K562 (cell line): ENCODE measurements around the gene ZMYM4. TPM values are rescaled to one million over a fixed set of nuclear protein-coding genes. Genes with fewer than 3 reads are reported as not detected.

Experiments
- ATAC-seq: fragments of 200-7000 bp; cut with Tn5 transposase; 3 replicates; pipeline ENCODE4 v1.9.1; 2020; ENCODE audit warnings: moderate library complexity
- BruUV-seq: library from RNA; stranded (reverse); fragments of 400-500 nt; replicated peaks from 2 replicates; lab custom pipeline; 2021; lab: Mats Ljungman, UMichigan
- CTCF ChIA-PET: fragments of 300-600 bp; formaldehyde crosslinking; extraction: SDS; loops from one replicate; lab custom pipeline; 2021; ENCODE audit warnings: low intra/inter-chr PET ratio; lab: Yijun Ruan, JAX
- POLR2A ChIA-PET: fragments of 300-600, 350-650 bp; sonication (Branson Sonifier 250); formaldehyde crosslinking; extraction: SDS; loops from one replicate; lab custom pipeline; 2021; ENCODE audit warnings: antibody characterized with exemption, inconsistent platforms; lab: Yijun Ruan, JAX
- DNase-seq, 4 experiments: peaks; one replicate each; pipeline versions ENCODE4 v3.0.0 to v3.0.0-alpha.2; 2011 to 2018; ENCODE audit warnings: low spot score in 3 of 4, mixed read lengths in 3 of 4; ENCODE audit errors: extremely low read depth in 1 of 4
- FAIRE-seq: peaks from 2 replicates; lab custom pipeline; 2011; peaks lifted over from hg19 to GRCh38; lab: Jason Lieb, UNC
- H2AFZ ChIP-seq: 2 replicates; pipeline ENCODE4 v1.6.0; 2011; ENCODE audit warnings: low read depth, low read length, control low read depth, inconsistent platforms
- H3K27ac ChIP-seq: fragments of 200-600 bp; 3 replicates; pipeline ENCODE4 v1.8.0; 2011; ENCODE audit warnings: low read depth, mild to moderate bottlenecking, control low read depth, inconsistent platforms, low read length, moderate library complexity, mixed read lengths; ENCODE audit errors: extremely low read depth
- H3K27me3 ChIP-seq, 2 experiments: fragments of 300-600 bp in 1 of 2; 2 replicates in 1 of 2; 3 replicates in 1 of 2; pipeline versions ENCODE4 v1.6.0 to v1.8.0; 2011; ENCODE audit warnings: inconsistent platforms in 2 of 2, low read length in 2 of 2, mild to moderate bottlenecking in 1 of 2, mixed read lengths in 1 of 2, moderate library complexity in 1 of 2; ENCODE audit not compliant: control insufficient read depth in 2 of 2, insufficient read depth in 2 of 2
- H3K36me3 ChIP-seq: fragments of 300-600 bp; 3 replicates; pipeline ENCODE4 v1.8.0; 2011; ENCODE audit warnings: mild to moderate bottlenecking, low read length, inconsistent platforms; ENCODE audit not compliant: control insufficient read depth, insufficient read depth
- H3K4me1 ChIP-seq, 2 experiments: fragments of 200-600 bp in 1 of 2; replicated peaks in 1 of 2; 2 replicates in 1 of 2; 3 replicates in 1 of 2; pipeline versions ENCODE4 v1.5.1 to v1.8.0; 2011; ENCODE audit warnings: inconsistent platforms in 2 of 2, low read length in 2 of 2, mild to moderate bottlenecking in 1 of 2, mixed read lengths in 1 of 2, moderate library complexity in 1 of 2; ENCODE audit not compliant: control insufficient read depth in 2 of 2, insufficient read depth in 2 of 2
- H3K4me2 ChIP-seq: 2 replicates; pipeline ENCODE4 v1.6.1; 2011; ENCODE audit warnings: low read length, control low read depth, inconsistent platforms, mixed read lengths; ENCODE audit not compliant: insufficient read depth
- H3K4me3 ChIP-seq: fragments of 200-600 bp; sonication (generic), shearing (Covaris generic); 2 replicates; pipeline ENCODE4 v1.5.1; 2016; ENCODE audit warnings: control low read depth, inconsistent platforms
- H3K79me2 ChIP-seq: fragments of 200-600 bp; 3 replicates; pipeline ENCODE4 v1.8.0; 2011; ENCODE audit warnings: low read length, inconsistent platforms; ENCODE audit not compliant: control insufficient read depth, insufficient read depth
- H3K9ac ChIP-seq, 2 experiments: 2 replicates each; pipeline versions ENCODE4 v1.6.0 to v1.6.1; 2011; ENCODE audit warnings: low read depth in 2 of 2, low read length in 2 of 2, control low read depth in 1 of 2, inconsistent platforms in 1 of 2, mild to moderate bottlenecking in 1 of 2, mixed read lengths in 1 of 2; ENCODE audit not compliant: insufficient read depth in 1 of 2
- H3K9me1 ChIP-seq: one replicate; pipeline ENCODE4 v1.6.0; 2011; ENCODE audit warnings: inconsistent platforms, mild to moderate bottlenecking, low read length, moderate library complexity; ENCODE audit not compliant: control insufficient read depth, insufficient read depth
- H3K9me3 ChIP-seq: replicated peaks from 2 replicates; pipeline ENCODE4 v1.5.1; 2011; ENCODE audit warnings: low read depth, low read length, inconsistent platforms; ENCODE audit not compliant: control insufficient read depth, insufficient read depth
- H4K20me1 ChIP-seq: replicated peaks from 2 replicates; pipeline ENCODE4 v1.6.1; 2011; ENCODE audit warnings: low read length, inconsistent platforms, mixed read lengths; ENCODE audit not compliant: control insufficient read depth, insufficient read depth
- CREB1 ChIP-seq, 2 experiments: sonication (generic) in 1 of 2; formaldehyde crosslinking in 1 of 2; IDR thresholded peaks; 2 replicates each; pipeline versions ENCODE4 v1.6.1 to v1.8.0; 2012 to 2022; ENCODE audit warnings: inconsistent platforms in 1 of 2, mild to moderate bottlenecking in 1 of 2, missing genetic modification reagents in 1 of 2, moderate library complexity in 1 of 2
- CREM ChIP-seq: IDR thresholded peaks from 2 replicates; pipeline ENCODE4 v1.6.1; 2014; ENCODE audit warnings: antibody characterized with exemption, low read depth
- DMBX1 ChIP-seq: fragments of 250-450 bp; sonication (Bioruptor Pico); IDR thresholded peaks from 2 replicates; pipeline ENCODE4 v1.8.0; 2022; ENCODE audit warnings: inconsistent platforms, mild to moderate bottlenecking, moderate library complexity, borderline replicate concordance
- RFX7 ChIP-seq: fragments of 250-450 bp; sonication (Bioruptor Pico); IDR thresholded peaks from 2 replicates; pipeline ENCODE4 v1.5.1; 2021; ENCODE audit warnings: mild to moderate bottlenecking
- TCF3 ChIP-seq: sonication (generic); formaldehyde crosslinking; IDR thresholded peaks from 2 replicates; pipeline ENCODE4 v1.4.0; 2020; ENCODE audit warnings: mild to moderate bottlenecking, missing genetic modification reagents
- ZNF174 ChIP-seq: fragments of 250-450 bp; sonication (Bioruptor Pico); IDR thresholded peaks from 2 replicates; pipeline ENCODE4 v1.4.0; 2020; ENCODE audit warnings: mild to moderate bottlenecking
- WGBS: fragments of 100-300 bp; shearing (Covaris generic); methylation state at CpG from one replicate; pipeline ENCODE4 v1.1.6; 2016; ENCODE audit warnings: low coverage, mixed read lengths; ENCODE audit not compliant: insufficient coverage; ENCODE audit errors: missing lambda C conversion rate; 5-methylcytosine and 5-hydroxymethylcytosine counted together
- in situ Hi-C: fragments of 300-500 bp; cut with MboI; formaldehyde crosslinking; loops from 4 replicates; pipeline ENCODE4 v1.15.0; 2018; ENCODE audit warnings: inconsistent platforms, mixed read lengths
- intact Hi-C: fragments of 100-400 bp; cut with micrococcal nuclease; formaldehyde crosslinking; loops from 2 replicates; pipeline ENCODE4 v1.14.2; 2022
- polyA plus RNA-seq, 8 experiments: library from polyadenylated mRNA; depleted of rRNA in 4 of 8; stranded (reverse) in 5 of 8; unstranded in 3 of 8; fragments of >200 nt; fragmentation: Nextera tagmentation in 2 of 8; fragmentation: Illumina TruSeq in 1 of 8; extraction: Ambion mirVana in 2 of 8; extraction: Trizol in 1 of 8; gene quantifications; 2 replicates each; pipeline versions ENCODE4 v1.2.1 to v1.2.3, GENCODE V29; 2011 to 2014; ENCODE audit warnings: inconsistent platforms in 1 of 8, missing spikeins in 1 of 8
- total RNA-seq, 7 experiments: library from RNA; depleted of rRNA in 6 of 7; stranded (reverse); fragments of >200 nt in 6 of 7; fragmentation: Illumina TruSeq in 2 of 7; extraction: Trizol in 2 of 7; gene quantifications; 2 replicates each; pipeline versions ENCODE4 v1.2.1 to v1.2.3, GENCODE V29; 2011 to 2021; ENCODE audit warnings: low replicate concordance in 1 of 7
- TF ChIP-seq, protein P1 (sequence below): fragments of 250-450 bp; sonication (Bioruptor Pico); IDR thresholded peaks from 2 replicates; pipeline ENCODE4 v1.5.0; 2021; ENCODE audit warnings: mild to moderate bottlenecking, moderate library complexity
- TF ChIP-seq, protein P2 (sequence below): fragments of 450-650 bp; conservative IDR thresholded peaks from 2 replicates; pipeline ENCODE4 v1.6.1; 2016; ENCODE audit warnings: missing genetic modification characterization, low read depth, mild to moderate bottlenecking, missing compliant biosample characterization, moderate library complexity
- TF ChIP-seq, protein P3 (sequence below): IDR thresholded peaks from 2 replicates; pipeline ENCODE4 v1.6.1; 2014; ENCODE audit warnings: antibody characterized with exemption
- TF ChIP-seq, protein P4 (sequence below): sonication (generic); formaldehyde crosslinking; IDR thresholded peaks from 2 replicates; pipeline ENCODE4 v1.8.1; 2023; ENCODE audit warnings: missing genetic modification reagents, mild to moderate bottlenecking, borderline replicate concordance

The ZMYM4 gene
- total and polyA plus RNA-seq, 9 of the 15 experiments (the other 6 are each of a cell fraction or from before 2014, with no cell fraction given) = 15.2 to 77.2 (median 63.3) TPM

GRCh38 chr1:35451125-35451528 is 182.6 kb downstream of the ZMYM4 start:
- POLR2A ChIA-PET = interaction anchor here (0.6 to 1.8 kb wide), 9 partner anchors 9 to 319 kb away, joined by 3 to 10 read pairs (median 3); partner anchors contain the start of genes CLSPN, KIAA0319L and NCDN
- in situ Hi-C loops (no loop called here), intact Hi-C loops (loop anchor here (1.0 to 5.0 kb wide), 4 partner anchors 94 to 323 kb away; partner anchors contain the start of gene C1orf216)
- no peaks in the 10 kb centered on the region for H3K27me3 ChIP-seq
- H3K4me1 ChIP-seq = no peaks in the 10 kb centered on the region
- peak; percentile 99 for ATAC-seq
- H3K4me3 ChIP-seq = no peak overlapping the region
- H4K20me1 ChIP-seq = no peaks in the 10 kb centered on the region
- no peak overlapping the region for H2AFZ ChIP-seq
- CTCF ChIA-PET = interaction anchor here (0.7 to 4.0 kb wide), 6 partner anchors 11 to 323 kb away, joined by 4 to 40 read pairs (median 14); partner anchors contain the start of gene CLSPN
- peak; percentile 70 to 84 (median 74) for DNase-seq
- H3K9ac ChIP-seq = no peak overlapping the region
- peak; percentile 96 for FAIRE-seq
- H3K4me2 ChIP-seq = no peak overlapping the region
- 4% methylated on average over 3 of the region's 3 CpGs for WGBS
- BruUV-seq = no TSS peak
- peaks cover 81% of the 10 kb centered on the region for H3K36me3 ChIP-seq
- no peaks in the 10 kb centered on the region for H3K79me2 ChIP-seq
- H3K9me3 ChIP-seq = no peaks in the 10 kb centered on the region
- H3K27ac ChIP-seq = no peak overlapping the region
- H3K9me1 ChIP-seq = no peaks in the 10 kb centered on the region
- TF ChIP-seq RFX7 (no peak), TCF3 (CRISPR knock-in tag) (no peak), DMBX1 (CRISPR knock-in tag) (no peak), CREM (0 out of 2 replicates have a peak, but pooled peaks have one; percentile 29), ZNF174 (no peak), CREB1 (IDR thresholded peaks at IDR 0.05) (no peak), CREB1 (CRISPR knock-in tag; IDR thresholded peaks at IDR 0.05) (0 out of 2 replicates have a peak, but pooled peaks have one; percentile 16)
- TF ChIP-seq, protein P1, sequence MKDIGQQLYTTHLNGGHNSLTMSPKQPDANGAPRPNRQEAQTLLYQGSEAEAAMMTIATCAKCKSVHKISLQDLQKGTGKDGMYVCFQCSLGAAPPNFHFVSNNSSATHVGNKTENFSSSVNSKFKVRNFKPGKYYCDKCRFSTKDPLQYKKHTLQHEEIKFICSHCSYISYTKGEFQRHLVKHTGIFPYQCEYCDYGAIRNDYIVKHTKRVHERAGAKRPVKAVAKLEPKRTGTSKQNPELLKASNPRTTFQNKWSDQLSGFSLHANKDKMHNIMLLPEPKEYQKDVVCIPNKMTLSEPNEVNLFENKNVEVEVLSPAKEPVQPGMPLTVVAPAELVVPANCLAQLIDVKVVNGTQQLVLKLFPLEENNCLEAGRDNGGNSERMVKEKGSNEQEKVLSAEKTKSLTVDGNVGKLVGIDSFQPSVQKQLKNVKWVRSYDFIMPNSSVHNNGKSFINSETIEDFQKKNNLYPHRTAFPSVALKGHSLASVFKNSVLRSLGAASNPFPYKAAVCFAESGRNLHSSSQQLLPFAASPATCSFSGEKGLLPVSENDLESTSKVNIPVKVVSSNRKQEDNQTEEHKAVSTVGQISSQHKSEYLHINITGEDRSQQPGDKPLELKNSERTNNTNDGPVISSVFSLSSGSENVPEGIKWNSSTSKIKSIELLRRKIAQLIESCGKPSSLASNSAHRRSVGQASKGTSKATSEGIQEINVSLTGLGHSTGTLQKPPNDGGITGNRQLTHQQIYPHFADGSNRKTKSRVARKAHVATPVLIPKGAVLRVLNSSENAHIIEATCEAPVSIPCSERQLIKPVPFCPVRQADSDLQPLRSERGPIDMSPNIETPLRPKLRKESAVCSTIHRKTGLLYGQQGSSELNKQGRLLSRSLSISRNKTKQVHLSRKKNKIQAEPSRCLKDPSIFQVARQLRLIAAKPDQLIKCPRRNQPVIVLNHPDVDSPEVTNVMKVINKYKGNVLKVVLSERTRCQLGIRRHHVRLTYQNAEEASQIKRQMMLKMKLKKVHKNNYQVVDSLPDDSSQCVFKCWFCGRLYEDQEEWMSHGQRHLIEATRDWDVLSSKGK (CRISPR knock-in tag) = no peak
- TF ChIP-seq, protein P2, sequence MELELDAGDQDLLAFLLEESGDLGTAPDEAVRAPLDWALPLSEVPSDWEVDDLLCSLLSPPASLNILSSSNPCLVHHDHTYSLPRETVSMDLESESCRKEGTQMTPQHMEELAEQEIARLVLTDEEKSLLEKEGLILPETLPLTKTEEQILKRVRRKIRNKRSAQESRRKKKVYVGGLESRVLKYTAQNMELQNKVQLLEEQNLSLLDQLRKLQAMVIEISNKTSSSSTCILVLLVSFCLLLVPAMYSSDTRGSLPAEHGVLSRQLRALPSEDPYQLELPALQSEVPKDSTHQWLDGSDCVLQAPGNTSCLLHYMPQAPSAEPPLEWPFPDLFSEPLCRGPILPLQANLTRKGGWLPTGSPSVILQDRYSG = no peak
- TF ChIP-seq, protein P3, sequence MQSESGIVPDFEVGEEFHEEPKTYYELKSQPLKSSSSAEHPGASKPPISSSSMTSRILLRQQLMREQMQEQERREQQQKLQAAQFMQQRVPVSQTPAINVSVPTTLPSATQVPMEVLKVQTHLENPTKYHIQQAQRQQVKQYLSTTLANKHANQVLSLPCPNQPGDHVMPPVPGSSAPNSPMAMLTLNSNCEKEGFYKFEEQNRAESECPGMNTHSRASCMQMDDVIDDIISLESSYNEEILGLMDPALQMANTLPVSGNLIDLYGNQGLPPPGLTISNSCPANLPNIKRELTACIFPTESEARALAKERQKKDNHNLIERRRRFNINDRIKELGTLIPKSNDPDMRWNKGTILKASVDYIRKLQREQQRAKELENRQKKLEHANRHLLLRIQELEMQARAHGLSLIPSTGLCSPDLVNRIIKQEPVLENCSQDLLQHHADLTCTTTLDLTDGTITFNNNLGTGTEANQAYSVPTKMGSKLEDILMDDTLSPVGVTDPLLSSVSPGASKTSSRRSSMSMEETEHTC = no peak
- TF ChIP-seq, protein P4, sequence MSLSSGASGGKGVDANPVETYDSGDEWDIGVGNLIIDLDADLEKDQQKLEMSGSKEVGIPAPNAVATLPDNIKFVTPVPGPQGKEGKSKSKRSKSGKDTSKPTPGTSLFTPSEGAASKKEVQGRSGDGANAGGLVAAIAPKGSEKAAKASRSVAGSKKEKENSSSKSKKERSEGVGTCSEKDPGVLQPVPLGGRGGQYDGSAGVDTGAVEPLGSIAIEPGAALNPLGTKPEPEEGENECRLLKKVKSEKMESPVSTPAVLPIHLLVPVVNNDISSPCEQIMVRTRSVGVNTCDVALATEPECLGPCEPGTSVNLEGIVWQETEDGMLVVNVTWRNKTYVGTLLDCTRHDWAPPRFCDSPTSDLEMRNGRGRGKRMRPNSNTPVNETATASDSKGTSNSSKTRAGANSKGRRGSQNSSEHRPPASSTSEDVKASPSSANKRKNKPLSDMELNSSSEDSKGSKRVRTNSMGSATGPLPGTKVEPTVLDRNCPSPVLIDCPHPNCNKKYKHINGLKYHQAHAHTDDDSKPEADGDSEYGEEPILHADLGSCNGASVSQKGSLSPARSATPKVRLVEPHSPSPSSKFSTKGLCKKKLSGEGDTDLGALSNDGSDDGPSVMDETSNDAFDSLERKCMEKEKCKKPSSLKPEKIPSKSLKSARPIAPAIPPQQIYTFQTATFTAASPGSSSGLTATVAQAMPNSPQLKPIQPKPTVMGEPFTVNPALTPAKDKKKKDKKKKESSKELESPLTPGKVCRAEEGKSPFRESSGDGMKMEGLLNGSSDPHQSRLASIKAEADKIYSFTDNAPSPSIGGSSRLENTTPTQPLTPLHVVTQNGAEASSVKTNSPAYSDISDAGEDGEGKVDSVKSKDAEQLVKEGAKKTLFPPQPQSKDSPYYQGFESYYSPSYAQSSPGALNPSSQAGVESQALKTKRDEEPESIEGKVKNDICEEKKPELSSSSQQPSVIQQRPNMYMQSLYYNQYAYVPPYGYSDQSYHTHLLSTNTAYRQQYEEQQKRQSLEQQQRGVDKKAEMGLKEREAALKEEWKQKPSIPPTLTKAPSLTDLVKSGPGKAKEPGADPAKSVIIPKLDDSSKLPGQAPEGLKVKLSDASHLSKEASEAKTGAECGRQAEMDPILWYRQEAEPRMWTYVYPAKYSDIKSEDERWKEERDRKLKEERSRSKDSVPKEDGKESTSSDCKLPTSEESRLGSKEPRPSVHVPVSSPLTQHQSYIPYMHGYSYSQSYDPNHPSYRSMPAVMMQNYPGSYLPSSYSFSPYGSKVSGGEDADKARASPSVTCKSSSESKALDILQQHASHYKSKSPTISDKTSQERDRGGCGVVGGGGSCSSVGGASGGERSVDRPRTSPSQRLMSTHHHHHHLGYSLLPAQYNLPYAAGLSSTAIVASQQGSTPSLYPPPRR (CRISPR knock-in tag) = no peak
